ENCODE measurements around the gene DNAH17. TPM values are rescaled to one million over a fixed set of nuclear protein-coding genes. Genes with fewer than 3 reads are reported as not detected.
A peak's percentile ranks its signal among the peaks of the same experiment; 100 is the strongest.

The DNAH17 gene
- total and polyA plus RNA-seq, 2 of the 13 experiments (the other 11 are each of a cell fraction or from before 2014, with no cell fraction given): 0.86 to 1.6 TPM

DNA sequence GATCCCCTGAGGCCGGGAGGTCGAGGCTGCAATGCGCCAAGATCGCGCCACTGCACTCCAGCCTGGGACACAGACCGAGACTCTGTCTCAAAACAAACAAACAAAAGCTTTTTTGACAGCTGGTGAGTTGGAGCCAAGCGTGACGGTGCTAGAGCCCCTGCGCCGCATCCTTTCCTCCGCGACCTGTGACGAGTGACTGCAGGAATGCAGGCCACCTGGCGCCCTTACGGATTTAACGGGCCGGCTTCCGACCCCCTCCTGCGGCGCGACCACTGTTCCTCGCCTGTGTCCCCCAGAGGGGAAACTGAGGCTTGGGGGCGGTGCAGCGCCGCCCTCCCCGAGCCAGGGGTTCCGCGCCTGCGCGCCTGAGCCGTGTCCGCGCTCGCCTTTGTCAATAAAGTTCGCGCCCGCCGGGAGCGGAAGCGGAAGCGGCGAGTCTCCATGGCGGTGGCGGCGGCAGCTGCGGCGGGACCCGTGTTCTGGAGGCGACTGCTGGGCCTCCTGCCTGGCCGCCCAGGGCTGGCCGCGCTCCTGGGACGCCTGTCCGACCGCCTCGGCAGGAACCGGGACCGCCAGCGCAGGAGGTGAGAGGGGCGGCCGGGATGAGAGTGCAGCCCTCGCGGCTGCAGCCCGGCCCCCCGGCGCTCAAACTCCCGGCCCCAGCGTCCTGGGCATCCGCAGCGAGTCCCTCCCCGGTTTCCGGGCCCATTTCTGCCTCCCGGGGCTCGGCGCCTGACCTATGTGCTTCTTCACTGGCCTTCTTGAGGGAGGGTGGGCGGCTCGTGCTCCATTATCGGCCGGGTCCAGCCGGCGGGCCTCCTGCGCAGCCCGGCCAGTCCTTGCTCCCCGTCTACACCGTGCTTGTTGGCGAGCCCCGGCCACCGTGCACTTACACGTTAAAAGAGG is 198.7 kb downstream of the DNAH17 start, which contains the start of gene PGS1 (continued):
- TF ChIP-seq, protein P1, sequence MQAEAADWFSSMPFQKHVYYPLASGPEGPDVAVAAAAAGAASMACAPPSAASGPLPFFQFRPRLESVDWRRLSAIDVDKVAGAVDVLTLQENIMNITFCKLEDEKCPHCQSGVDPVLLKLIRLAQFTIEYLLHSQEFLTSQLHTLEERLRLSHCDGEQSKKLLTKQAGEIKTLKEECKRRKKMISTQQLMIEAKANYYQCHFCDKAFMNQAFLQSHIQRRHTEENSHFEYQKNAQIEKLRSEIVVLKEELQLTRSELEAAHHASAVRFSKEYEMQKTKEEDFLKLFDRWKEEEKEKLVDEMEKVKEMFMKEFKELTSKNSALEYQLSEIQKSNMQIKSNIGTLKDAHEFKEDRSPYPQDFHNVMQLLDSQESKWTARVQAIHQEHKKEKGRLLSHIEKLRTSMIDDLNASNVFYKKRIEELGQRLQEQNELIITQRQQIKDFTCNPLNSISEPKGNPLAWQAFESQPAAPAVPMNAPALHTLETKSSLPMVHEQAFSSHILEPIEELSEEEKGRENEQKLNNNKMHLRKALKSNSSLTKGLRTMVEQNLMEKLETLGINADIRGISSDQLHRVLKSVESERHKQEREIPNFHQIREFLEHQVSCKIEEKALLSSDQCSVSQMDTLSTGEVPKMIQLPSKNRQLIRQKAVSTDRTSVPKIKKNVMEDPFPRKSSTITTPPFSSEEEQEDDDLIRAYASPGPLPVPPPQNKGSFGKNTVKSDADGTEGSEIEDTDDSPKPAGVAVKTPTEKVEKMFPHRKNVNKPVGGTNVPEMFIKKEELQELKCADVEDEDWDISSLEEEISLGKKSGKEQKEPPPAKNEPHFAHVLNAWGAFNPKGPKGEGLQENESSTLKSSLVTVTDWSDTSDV (CRISPR knock-in tag; IDR thresholded peaks at IDR 0.05): no peak
- TF ChIP-seq ZNF335 (CRISPR knock-in tag; IDR thresholded peaks at IDR 0.05) (0 out of 2 replicates have a peak, but pooled peaks have one; percentile 41), HNRNPK (IDR thresholded peaks at IDR 0.05; ENCODE audit: low read depth, low read length, poor library complexity, severe bottlenecking) (peak; percentile 71), ZNF749 (CRISPR knock-in tag; IDR thresholded peaks at IDR 0.05; ENCODE audit: borderline replicate concordance) (peak; percentile 97), SRSF4 (IDR thresholded peaks at IDR 0.05; ENCODE audit: low read depth, low read length, poor library complexity, severe bottlenecking) (no peak), KLF11 (CRISPR knock-in tag; IDR thresholded peaks at IDR 0.05) (no peak; the same call in 1 of the 2 replicates), AGO2 (optimal IDR thresholded peaks at IDR 0.05; ENCODE audit: low read depth, low read length) (peak; percentile 89), ZNF878 (CRISPR knock-in tag; IDR thresholded peaks at IDR 0.05) (no peak), CC2D1A (CRISPR knock-in tag; IDR thresholded peaks at IDR 0.05) (0 out of 2 replicates have a peak, but pooled peaks have one; percentile 19), NCOA5 (CRISPR knock-in tag; IDR thresholded peaks at IDR 0.05) (no peak), ZNF451 (CRISPR knock-in tag; IDR thresholded peaks at IDR 0.05) (no peak), ZNF10 (CRISPR knock-in tag; IDR thresholded peaks at IDR 0.05; ENCODE audit: borderline replicate concordance, low read depth) (no peak)
- TF ChIP-seq, protein P2, sequence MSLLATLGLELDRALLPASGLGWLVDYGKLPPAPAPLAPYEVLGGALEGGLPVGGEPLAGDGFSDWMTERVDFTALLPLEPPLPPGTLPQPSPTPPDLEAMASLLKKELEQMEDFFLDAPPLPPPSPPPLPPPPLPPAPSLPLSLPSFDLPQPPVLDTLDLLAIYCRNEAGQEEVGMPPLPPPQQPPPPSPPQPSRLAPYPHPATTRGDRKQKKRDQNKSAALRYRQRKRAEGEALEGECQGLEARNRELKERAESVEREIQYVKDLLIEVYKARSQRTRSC (CRISPR knock-in tag; IDR thresholded peaks at IDR 0.05; ENCODE audit: low read depth): peak; percentile 41; the same call in 1 of the 2 replicates
- TF ChIP-seq, protein P3, sequence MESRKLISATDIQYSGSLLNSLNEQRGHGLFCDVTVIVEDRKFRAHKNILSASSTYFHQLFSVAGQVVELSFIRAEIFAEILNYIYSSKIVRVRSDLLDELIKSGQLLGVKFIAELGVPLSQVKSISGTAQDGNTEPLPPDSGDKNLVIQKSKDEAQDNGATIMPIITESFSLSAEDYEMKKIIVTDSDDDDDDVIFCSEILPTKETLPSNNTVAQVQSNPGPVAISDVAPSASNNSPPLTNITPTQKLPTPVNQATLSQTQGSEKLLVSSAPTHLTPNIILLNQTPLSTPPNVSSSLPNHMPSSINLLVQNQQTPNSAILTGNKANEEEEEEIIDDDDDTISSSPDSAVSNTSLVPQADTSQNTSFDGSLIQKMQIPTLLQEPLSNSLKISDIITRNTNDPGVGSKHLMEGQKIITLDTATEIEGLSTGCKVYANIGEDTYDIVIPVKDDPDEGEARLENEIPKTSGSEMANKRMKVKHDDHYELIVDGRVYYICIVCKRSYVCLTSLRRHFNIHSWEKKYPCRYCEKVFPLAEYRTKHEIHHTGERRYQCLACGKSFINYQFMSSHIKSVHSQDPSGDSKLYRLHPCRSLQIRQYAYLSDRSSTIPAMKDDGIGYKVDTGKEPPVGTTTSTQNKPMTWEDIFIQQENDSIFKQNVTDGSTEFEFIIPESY (CRISPR knock-in tag; IDR thresholded peaks at IDR 0.05): peak; percentile 26
- TF ChIP-seq, protein P4, sequence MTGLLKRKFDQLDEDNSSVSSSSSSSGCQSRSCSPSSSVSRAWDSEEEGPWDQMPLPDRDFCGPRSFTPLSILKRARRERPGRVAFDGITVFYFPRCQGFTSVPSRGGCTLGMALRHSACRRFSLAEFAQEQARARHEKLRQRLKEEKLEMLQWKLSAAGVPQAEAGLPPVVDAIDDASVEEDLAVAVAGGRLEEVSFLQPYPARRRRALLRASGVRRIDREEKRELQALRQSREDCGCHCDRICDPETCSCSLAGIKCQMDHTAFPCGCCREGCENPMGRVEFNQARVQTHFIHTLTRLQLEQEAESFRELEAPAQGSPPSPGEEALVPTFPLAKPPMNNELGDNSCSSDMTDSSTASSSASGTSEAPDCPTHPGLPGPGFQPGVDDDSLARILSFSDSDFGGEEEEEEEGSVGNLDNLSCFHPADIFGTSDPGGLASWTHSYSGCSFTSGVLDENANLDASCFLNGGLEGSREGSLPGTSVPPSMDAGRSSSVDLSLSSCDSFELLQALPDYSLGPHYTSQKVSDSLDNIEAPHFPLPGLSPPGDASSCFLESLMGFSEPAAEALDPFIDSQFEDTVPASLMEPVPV (CRISPR knock-in tag; IDR thresholded peaks at IDR 0.05): peak; percentile 93
- TF ChIP-seq, protein P5, sequence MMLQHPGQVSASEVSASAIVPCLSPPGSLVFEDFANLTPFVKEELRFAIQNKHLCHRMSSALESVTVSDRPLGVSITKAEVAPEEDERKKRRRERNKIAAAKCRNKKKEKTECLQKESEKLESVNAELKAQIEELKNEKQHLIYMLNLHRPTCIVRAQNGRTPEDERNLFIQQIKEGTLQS (CRISPR knock-in tag; IDR thresholded peaks at IDR 0.05): no peak; the same call in 1 of the 2 replicates
- TF ChIP-seq, protein P6, sequence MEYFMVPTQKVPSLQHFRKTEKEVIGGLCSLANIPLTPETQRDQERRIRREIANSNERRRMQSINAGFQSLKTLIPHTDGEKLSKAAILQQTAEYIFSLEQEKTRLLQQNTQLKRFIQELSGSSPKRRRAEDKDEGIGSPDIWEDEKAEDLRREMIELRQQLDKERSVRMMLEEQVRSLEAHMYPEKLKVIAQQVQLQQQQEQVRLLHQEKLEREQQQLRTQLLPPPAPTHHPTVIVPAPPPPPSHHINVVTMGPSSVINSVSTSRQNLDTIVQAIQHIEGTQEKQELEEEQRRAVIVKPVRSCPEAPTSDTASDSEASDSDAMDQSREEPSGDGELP (IDR thresholded peaks at IDR 0.05; ENCODE audit: borderline replicate concordance, low read depth): peak; percentile 36; the same call in 1 of the 2 replicates

All from HepG2 (cell line).